GM18511 (cell line): Measurements from ENCODE around the gene PDZD2.
"Not testable (repeated sequence)": the region's sequence is repeated elsewhere in the genome, so short reads cannot be mapped to it uniquely, and the experiment has no call there.

Source experiments
- ATAC-seq: cut with Tn5 transposase; IDR thresholded peaks from one replicate; pipeline ENCODE4 v1.9.1; 2021; ENCODE audit warnings: mild to moderate bottlenecking, moderate library complexity; ENCODE audit not compliant: unreplicated experiment

Gene PDZD2

GRCh38 chr5:31688515-31689092, 49.7 kb downstream of the PDZD2 start:
- ATAC-seq, result no peak

- not testable (repeated sequence) for ATAC-seq
Measured at GRCh38 chr5:31691408-31691807, 52.5 kb downstream of the PDZD2 start.

- ATAC-seq, result no peak
Measured at GRCh38 chr5:31692561-31693221, 53.8 kb downstream of the PDZD2 start.

GRCh38 chr5:31698673-31699072, 59.7 kb downstream of the PDZD2 start:
- ATAC-seq, result no peak

DNA sequence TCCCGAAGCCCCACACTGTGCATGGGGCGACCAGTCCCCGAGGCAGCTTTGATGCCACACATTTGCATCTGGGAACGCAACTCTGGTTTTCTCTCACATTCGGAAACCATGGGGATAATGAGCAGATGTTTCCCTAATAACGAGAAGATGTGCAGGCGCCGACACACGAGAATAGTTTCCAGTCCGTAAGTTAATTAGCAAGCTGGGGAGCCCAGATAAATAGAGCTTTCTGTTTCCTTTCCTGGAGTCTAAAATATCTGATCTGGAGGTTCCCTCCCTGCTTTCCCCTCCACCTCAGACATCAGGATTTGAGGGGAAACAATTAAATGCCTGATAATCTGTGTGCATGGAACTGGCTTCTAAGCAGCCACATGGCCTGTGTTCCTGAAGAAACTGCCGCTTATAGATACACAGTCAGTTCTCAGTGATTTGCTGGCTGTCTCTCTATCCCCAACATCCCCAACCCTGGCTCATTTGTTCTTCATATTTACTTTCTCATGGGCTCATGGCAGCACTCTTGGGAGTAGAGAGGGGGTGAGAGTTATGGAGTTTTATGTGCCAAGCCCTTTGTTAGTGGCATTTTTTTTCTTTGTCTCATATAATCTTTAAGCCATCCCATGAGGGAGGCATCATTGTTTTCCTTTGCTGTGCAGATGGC, 62.8 kb downstream of the PDZD2 start:
- no peak for ATAC-seq

GRCh38 chr5:31702712-31703111, 63.8 kb downstream of the PDZD2 start:
- ATAC-seq, result no peak

GRCh38 chr5:31703757-31704156, 64.8 kb downstream of the PDZD2 start:
- ATAC-seq, result no peak

- ATAC-seq, result no peak
Measured at GRCh38 chr5:31706186-31706585, 67.3 kb downstream of the PDZD2 start.

DNA sequence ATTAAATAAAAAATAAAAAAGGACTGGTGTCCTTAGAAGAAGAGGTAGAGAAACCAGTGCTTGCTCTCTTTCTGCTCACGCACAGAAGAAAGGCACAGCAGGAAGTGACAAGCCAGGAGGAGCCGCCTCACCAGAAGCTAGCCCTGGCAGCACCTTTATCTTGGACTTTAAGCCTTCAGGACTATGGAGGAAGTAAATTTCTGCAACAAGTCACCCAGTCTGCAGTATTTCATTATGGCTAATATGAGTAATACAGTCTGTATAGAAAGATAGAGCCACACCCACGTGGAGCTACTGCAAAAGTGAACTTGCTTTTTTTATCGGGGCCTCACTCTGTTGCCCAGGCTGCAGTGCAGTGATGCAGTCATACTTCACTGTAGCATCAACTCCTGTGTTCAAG, 68.4 kb downstream of the PDZD2 start:
- no peak for ATAC-seq

- ATAC-seq, result no peak
Measured at GRCh38 chr5:31708089-31708488, 69.2 kb downstream of the PDZD2 start.

- no peak for ATAC-seq
Measured at GRCh38 chr5:31711363-31711762, 72.4 kb downstream of the PDZD2 start.

DNA sequence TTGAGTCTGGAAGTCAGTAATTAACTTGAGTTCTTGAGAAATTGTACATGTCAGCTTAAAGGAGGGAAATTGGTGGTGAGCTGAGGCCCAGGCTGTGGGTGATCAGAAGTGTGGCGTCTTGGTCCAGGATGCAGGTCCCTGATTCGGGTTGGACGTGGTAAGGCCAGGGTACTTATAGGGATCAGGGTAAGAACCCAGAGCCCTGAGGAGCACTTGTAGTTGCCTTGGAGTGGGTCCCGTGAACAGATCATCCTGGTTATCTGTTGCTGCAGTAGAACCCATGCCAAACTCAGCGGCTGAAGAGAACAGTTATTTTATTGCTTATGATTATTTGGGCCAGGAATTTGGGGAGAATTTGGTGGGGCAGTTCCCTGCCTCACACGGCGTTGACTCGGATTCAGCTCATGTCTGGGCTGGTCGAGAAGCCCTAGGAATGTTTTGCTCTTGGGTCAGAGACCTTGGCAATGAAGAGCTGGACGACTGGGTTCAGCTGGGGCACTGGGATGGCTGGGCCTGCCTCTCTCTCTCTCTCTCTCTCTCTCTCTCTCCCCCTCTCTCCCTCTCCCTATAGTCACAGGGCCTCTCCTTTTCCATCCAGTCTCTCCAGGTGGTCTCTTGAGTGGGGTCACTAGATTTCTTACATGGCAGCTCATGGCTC, 73.1 kb downstream of the PDZD2 start:
- ATAC-seq, result no peak

DNA sequence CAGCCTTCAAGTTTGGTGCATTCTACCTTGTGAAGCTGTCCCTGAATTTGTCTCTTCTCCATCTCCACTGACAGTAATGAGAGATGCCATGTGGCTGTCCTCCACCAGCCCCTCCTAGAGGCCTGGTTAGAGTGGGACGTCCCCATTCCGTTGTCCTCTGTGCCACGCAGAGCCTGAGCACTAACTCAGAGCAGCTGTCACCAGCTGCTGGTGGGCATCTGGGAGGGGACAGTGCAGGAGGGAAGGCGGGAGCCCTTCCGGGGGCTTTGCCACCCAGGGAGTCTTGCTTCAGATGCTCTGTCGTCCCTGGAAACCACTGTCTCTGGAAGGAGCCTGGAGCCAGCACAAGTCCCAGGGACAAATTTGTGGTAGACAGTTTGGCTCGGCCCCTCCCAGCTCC, 78.6 kb downstream of the PDZD2 start:
- no peak for ATAC-seq

- no peak for ATAC-seq
Measured at GRCh38 chr5:31720004-31720403, 81.1 kb downstream of the PDZD2 start.

GRCh38 chr5:31720811-31721345, 81.9 kb downstream of the PDZD2 start:
- no peak for ATAC-seq

- ATAC-seq, result no peak
Measured at GRCh38 chr5:31722111-31722510, 83.2 kb downstream of the PDZD2 start.

GRCh38 chr5:31725996-31726395, 87.1 kb downstream of the PDZD2 start:
- ATAC-seq, result no peak

GRCh38 chr5:31726952-31727351, 88.0 kb downstream of the PDZD2 start:
- ATAC-seq, result no peak

DNA sequence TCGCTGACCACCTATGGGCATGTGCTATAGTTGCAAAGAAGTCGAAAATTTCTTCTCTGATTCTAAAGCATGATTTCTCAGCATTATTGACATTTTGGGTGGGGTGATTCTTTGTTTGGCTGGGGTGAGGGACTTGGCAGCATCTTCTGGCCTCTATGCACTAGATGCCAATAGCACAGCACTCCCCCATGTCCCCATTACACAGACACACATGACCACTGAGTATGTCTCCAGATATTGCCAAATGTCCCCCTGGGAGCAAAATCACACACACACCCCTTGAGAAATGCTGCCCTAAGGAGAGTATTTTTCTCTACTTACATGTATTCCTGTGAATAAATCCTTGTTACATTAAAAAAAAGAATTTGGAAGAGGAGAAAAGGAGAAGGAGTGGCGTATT, 89.1 kb downstream of the PDZD2 start:
- ATAC-seq, result no peak

- ATAC-seq, result not testable (repeated sequence)
Measured at GRCh38 chr5:31728806-31729205, 89.9 kb downstream of the PDZD2 start.

DNA sequence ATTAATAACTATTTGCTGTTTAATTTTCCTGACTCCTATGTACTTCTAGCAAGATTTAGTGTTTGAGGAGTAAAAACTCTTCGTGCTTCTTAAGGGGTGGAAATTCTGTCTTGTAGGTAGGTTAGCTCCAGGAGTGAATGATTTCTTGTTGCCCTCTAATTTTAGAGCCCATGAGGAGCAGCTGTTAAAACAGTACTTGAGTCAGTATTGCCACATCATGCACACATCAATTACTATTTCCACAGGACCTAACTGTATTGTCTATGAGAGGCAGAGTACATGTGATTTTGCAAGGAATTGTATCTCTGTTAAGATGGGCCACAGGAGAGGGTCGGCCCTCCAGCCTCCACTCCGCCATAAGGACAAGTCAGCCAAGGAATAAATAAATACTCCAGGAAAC, 91.2 kb downstream of the PDZD2 start:
- no peak for ATAC-seq

- ATAC-seq, result no peak
Measured at GRCh38 chr5:31731016-31731415, 92.1 kb downstream of the PDZD2 start.
